Peyer's patch (tissue), 4 donors: ENCODE data around the gene EXOSC6. TPM values are rescaled to one million over a fixed set of nuclear protein-coding genes. Genes with fewer than 3 reads are reported as not detected.
"Not testable (repeated sequence)": the region's sequence is repeated elsewhere in the genome, so short reads cannot be mapped to it uniquely, and the experiment has no call there.

Experiments
- DNase-seq, 3 donors: peaks; one replicate each; pipeline ENCODE4 v3.0.0-alpha.2; 2017 to 2019
- H3K27ac ChIP-seq, 4 donors: fragments of 200-600 bp; sonication (generic); one replicate each; pipeline ENCODE4 v1.5.1; 2016 to 2019
- H3K27me3 ChIP-seq, 2 donors: fragments of 200-600 bp; sonication (generic); one replicate each; pipeline ENCODE4 v1.5.1; 2019
- H3K36me3 ChIP-seq, 3 donors: fragments of 200-600 bp; sonication (generic); one replicate each; pipeline ENCODE4 v1.5.1; 2016 to 2019
- H3K4me1 ChIP-seq, 4 donors: fragments of 200-600 bp; sonication (generic); one replicate each; pipeline ENCODE4 v1.5.1; 2016 to 2019
- H3K4me3 ChIP-seq, 4 donors: fragments of 200-600 bp; sonication (generic); 1 replicate in 3 of 4; 2 replicates in 1 of 4; pipeline ENCODE4 v1.5.1; 2016 to 2019; ENCODE audit warnings: mild to moderate bottlenecking in 1 of 4
- H3K9me3 ChIP-seq, 4 donors: fragments of 200-600 bp; sonication (generic); one replicate each; pipeline ENCODE4 v1.5.1; 2016 to 2019; ENCODE audit warnings: mild to moderate bottlenecking in 1 of 4
- POLR2A ChIP-seq, 2 donors: fragments of 450-650 bp; IDR thresholded peaks; one replicate each; pipeline ENCODE4 v1.5.1; 2017; ENCODE audit warnings: antibody characterized with exemption in 2 of 2, mild to moderate bottlenecking in 2 of 2, moderate library complexity in 2 of 2
- total RNA-seq, 4 donors: library from RNA; depleted of rRNA; stranded (reverse); fragments of >200 nt; gene quantifications; one replicate each; pipeline ENCODE4 v1.1.0, GENCODE V29; 2016
- TF ChIP-seq, protein P1 (sequence below), 6 experiments: fragments of 450-650 bp in 4 of 6; fragments of 200-600 bp in 2 of 6; sonication (generic) in 1 of 6; IDR thresholded peaks; one replicate each; pipeline ENCODE4 v1.5.1; 2017 to 2019; ENCODE audit warnings: antibody characterized with exemption in 6 of 6, mild to moderate bottlenecking in 3 of 6, moderate library complexity in 1 of 6

Gene EXOSC6
- total RNA-seq, 4 donors from 2014 or later: 15.7 to 33.4 (median 20.9) TPM

DNA sequence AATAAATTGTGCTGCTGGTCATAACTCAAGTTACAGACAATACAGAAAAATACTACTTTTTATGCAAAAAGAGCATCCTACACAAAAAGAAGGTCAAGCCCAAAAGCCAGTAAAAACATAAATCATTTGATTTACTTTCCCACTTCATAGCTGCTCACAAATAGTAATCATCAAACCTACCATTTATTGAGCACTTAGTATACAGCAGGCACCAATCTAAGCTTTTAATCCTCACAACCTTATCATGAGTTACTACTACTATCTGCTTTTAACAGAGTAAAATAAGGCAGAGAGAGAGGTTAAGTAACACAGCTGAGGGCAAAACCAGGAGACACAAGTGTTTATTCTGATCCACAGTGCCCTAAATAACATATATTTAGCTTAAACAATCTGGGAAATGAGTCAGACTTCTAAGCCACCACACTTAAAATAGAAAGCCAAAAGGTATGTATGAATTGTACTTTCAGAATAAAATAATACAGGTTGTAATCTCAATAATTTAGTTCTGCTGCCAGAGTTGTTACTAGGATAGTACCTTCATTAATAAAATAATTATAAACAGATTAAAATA is 39.3 kb upstream of the EXOSC6 start:
- DNase-seq: no peak
- no peaks in the 10 kb centered on the region for H3K36me3 ChIP-seq
- H3K4me3 ChIP-seq: no peak overlapping the region
- peaks cover 0 to 10% (median 2%) of the 10 kb centered on the region in 4 donors for H3K4me1 ChIP-seq
- no peak for TF ChIP-seq POLR2A (IDR thresholded peaks at IDR 0.05)
- TF ChIP-seq, protein P1, sequence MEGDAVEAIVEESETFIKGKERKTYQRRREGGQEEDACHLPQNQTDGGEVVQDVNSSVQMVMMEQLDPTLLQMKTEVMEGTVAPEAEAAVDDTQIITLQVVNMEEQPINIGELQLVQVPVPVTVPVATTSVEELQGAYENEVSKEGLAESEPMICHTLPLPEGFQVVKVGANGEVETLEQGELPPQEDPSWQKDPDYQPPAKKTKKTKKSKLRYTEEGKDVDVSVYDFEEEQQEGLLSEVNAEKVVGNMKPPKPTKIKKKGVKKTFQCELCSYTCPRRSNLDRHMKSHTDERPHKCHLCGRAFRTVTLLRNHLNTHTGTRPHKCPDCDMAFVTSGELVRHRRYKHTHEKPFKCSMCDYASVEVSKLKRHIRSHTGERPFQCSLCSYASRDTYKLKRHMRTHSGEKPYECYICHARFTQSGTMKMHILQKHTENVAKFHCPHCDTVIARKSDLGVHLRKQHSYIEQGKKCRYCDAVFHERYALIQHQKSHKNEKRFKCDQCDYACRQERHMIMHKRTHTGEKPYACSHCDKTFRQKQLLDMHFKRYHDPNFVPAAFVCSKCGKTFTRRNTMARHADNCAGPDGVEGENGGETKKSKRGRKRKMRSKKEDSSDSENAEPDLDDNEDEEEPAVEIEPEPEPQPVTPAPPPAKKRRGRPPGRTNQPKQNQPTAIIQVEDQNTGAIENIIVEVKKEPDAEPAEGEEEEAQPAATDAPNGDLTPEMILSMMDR (IDR thresholded peaks at IDR 0.05): no peak
- H3K27ac ChIP-seq: no peak overlapping the region
- H3K27me3 ChIP-seq: no peaks in the 10 kb centered on the region
- no peaks in the 10 kb centered on the region for H3K9me3 ChIP-seq

DNA sequence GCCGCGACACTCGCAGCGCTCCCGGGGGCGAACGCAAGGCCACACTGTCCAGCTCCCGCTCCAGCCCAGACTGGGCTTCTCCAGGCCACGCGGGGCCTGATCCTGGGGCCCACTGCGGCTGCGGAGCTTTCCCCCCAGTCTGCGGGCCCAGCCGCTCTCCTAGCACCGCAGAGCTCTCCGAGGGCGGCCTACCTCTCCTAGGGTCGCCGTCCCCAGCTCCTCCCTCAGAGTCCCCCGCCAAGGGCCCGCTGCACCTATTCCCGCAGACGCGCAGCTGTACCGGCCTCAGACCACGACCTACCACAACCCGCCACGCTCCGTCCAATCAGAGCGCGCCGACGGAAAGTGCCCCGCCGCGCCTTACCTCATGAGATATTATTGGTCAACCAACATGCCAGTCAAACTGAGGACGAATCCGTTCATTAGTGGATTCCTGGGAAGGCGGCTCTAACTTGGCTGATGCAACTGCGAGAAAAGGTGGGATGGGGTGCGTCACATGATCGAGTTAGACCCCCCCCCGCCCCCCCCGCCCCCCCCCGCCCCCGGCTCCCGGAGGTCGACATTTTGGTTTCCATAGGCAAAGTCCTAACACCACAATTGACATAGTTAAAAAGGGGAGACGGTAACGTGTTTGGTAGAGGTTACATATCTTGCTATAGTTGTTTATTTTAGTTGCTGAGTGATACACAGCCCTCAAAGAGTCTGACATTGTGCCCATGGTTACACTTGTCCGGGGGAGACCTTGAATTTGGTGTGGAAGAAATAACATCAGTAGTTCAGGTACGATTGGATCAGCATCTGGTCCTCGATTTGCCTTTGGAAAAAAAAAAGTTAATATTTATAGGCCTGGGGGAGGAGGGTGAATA is 37.7 kb upstream of the EXOSC6 start, which contains the start of gene AARS1:
AARS1 (minus strand) TSS at position 278 of the 866 bp plus-strand sequence. CDS start 6,743 bp downstream, outside the sequence.
- H3K27ac ChIP-seq: peak within 1 kb of the TSS; percentile 87 to 95 (median 93)
- H3K9me3 ChIP-seq: no peaks in the 10 kb centered on the region
- peak; percentile 95 to 98 (median 96) for DNase-seq
- H3K4me3 ChIP-seq: peak within 1 kb of the TSS; percentile 47 to 82 (median 76)
- no peaks in the 10 kb centered on the region for H3K27me3 ChIP-seq
- TF ChIP-seq POLR2A (IDR thresholded peaks at IDR 0.05): peak; percentile 89 to 94
- TF ChIP-seq, protein P1 (IDR thresholded peaks at IDR 0.05): peak in 1 of 6 experiments; percentile 19
- no peaks in the 10 kb centered on the region for H3K36me3 ChIP-seq
- H3K4me1 ChIP-seq: peaks cover 0 to 15% (median 2%) of the 10 kb centered on the region in 4 donors

DNA sequence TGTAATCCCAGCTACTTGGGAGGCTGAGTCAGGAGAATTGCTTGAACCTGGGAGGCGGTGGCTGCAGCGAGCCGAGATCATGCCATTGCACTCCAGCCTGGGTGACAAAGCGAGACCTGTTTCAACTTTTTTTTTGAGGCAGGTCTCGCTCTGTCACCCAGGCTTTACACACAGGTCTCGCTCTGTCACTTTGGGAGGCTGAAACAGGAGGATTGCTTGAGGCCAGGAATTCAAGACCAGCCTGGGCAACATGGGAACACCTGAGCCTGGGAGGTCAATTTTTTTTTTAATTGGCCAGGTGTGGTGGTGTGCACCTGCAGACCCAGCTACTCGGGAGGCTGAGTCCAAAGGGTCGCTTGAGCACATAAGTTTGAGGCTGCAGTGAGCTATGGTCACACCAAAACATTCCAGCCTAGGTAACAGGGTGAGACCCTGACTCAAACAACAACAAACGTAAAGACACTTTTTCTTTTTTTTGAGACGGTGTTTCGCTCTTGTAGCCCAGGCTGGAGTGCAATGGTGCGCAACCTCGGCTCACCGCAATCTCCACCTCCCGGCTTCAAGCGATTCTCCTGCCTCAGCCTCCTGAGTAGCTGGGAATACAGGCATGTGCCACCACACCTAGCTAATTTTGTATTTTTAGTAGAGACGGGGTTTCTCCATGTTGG is 35.7 kb upstream of the EXOSC6 start:
- H3K4me1 ChIP-seq: peaks cover 0 to 21% (median 2%) of the 10 kb centered on the region in 4 donors
- not testable (repeated sequence) for H3K9me3 ChIP-seq, H3K36me3 ChIP-seq, H3K27me3 ChIP-seq
- peak overlapping the region in 2 of 4 donors; percentile 80 to 82 for H3K4me3 ChIP-seq
- H3K27ac ChIP-seq: peak overlapping the region in 2 of 4 donors; percentile 57 to 87
- DNase-seq: peak in 1 of 3 donors; percentile 36

DNA sequence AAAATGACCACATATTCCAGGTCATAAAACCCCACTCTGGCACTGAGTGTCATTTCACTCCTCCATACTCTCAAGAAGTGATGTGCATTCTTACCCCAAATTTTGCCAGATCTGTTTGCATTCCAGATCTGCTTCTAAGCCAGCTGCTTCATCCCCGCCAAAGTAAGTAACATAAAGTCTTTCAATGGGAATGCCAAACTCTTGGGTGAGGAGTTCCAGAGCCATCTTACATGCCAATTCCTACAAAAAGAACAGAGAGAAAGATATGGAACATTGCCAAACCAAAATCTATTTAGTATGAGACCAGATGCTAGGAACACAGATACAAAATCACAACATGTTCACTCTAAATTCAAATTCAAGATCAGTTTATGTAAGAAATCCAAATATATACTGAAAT is 24.7 kb upstream of the EXOSC6 start:
- Histone ChIP-seq H3K4me3 (no peak overlapping the region), H3K27ac (no peak overlapping the region), H3K9me3 (no peaks in the 10 kb centered on the region), H3K27me3 (no peaks in the 10 kb centered on the region), H3K4me1 (no peaks in the 10 kb centered on the region), H3K36me3 (peaks cover 0 to 91% (median 4%) of the 10 kb centered on the region in 3 donors)
- no peak for DNase-seq
- TF ChIP-seq, protein P1 (IDR thresholded peaks at IDR 0.05): no peak
- TF ChIP-seq POLR2A (IDR thresholded peaks at IDR 0.05): no peak

DNA sequence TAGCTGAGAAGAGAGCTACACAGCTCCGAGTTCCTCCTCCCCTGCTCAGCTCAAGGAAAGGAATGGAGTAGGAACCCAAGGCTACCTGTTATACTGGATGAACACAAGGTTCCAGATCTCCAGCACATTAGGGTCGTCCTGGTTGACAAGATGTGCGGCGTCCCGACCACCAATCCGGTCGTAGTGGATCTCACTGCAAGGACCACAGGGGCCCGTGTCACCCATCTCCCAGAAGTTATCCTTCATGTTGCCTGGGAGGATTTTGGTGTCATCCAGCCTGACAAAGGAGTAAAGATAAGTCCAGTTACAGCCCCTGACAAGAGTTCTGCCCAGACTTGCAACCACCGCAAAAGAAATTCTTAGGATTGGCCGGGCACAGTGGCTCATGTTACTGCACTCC is 20.0 kb upstream of the EXOSC6 start:
- Histone ChIP-seq H3K9me3 (no peaks in the 10 kb centered on the region), H3K4me3 (no peak overlapping the region), H3K4me1 (no peaks in the 10 kb centered on the region), H3K27ac (no peak overlapping the region), H3K27me3 (no peaks in the 10 kb centered on the region), H3K36me3 (peaks cover 0 to 94% (median 0%) of the 10 kb centered on the region in 3 donors)
- TF ChIP-seq, protein P1 (IDR thresholded peaks at IDR 0.05): no peak
- no peak for TF ChIP-seq POLR2A (IDR thresholded peaks at IDR 0.05)
- DNase-seq: no peak
